HG03521 (cell line): ENCODE data around the gene TMC6.
"Not testable (repeated sequence)": the region's sequence is repeated elsewhere in the genome, so short reads cannot be mapped to it uniquely, and the experiment has no call there.

Source experiments
- ATAC-seq: cut with Tn5 transposase; IDR thresholded peaks from one replicate; pipeline ENCODE4 v1.9.1; 2021; ENCODE audit warnings: mild to moderate bottlenecking, moderate library complexity; ENCODE audit not compliant: unreplicated experiment

The TMC6 gene

GRCh38 chr17:78124081-78124835, 4.3 kb downstream of the TMC6 start:
- ATAC-seq = no peak

- no peak for ATAC-seq
These were observed 5.2 kb downstream of the TMC6 start for GRCh38 chr17:78123258-78123929.

GRCh38 chr17:78122931-78123249, 5.7 kb downstream of the TMC6 start:
- no peak for ATAC-seq

GRCh38 chr17:78122216-78122930, 6.2 kb downstream of the TMC6 start:
- no peak for ATAC-seq

GRCh38 chr17:78121801-78122215, 6.7 kb downstream of the TMC6 start:
- ATAC-seq = no peak

- ATAC-seq = no peak
These were observed 7.4 kb downstream of the TMC6 start for GRCh38 chr17:78120971-78121800.

GRCh38 chr17:78120537-78120936, 8.0 kb downstream of the TMC6 start:
- no peak for ATAC-seq

GRCh38 chr17:78118801-78119241, 9.7 kb downstream of the TMC6 start:
- no peak for ATAC-seq

GRCh38 chr17:78117027-78117981, 11.3 kb downstream of the TMC6 start:
- no peak for ATAC-seq

- no peak for ATAC-seq
These were observed 12.1 kb downstream of the TMC6 start for GRCh38 chr17:78116411-78116810.

GRCh38 chr17:78115803-78116202, 12.8 kb downstream of the TMC6 start:
- ATAC-seq = not testable (repeated sequence)

- ATAC-seq = no peak
These were observed 13.5 kb downstream of the TMC6 start for GRCh38 chr17:78114831-78115723.

GRCh38 chr17:78113804-78114785, 14.5 kb downstream of the TMC6 start:
- no peak for ATAC-seq

GRCh38 chr17:78112518-78113471, 15.8 kb downstream of the TMC6 start:
- no peak for ATAC-seq

GRCh38 chr17:78111727-78112517, 16.6 kb downstream of the TMC6 start:
- no peak for ATAC-seq
